HFF-Myc (cell line): Measurements from ENCODE around the gene CNRIP1.
A peak's percentile ranks its signal among the peaks of the same experiment; 100 is the strongest.

ENCODE experiments used
- DNase-seq: peaks from one replicate; pipeline ENCODE4 v3.0.0-alpha.2; 2011; ENCODE audit warnings: low read depth; ENCODE audit errors: extremely low read depth
- H3K4me3 ChIP-seq: replicated peaks from 2 replicates; pipeline ENCODE4 v1.5.1; 2011; ENCODE audit warnings: low read depth, mild to moderate bottlenecking, control low read depth, low read length
- TF ChIP-seq, protein P1 (sequence below): IDR thresholded peaks from 2 replicates; pipeline ENCODE4 v1.5.1; 2012; ENCODE audit warnings: mild to moderate bottlenecking, low read depth, low read length, control low read depth; ENCODE audit errors: missing control alignments

Gene CNRIP1

DNA sequence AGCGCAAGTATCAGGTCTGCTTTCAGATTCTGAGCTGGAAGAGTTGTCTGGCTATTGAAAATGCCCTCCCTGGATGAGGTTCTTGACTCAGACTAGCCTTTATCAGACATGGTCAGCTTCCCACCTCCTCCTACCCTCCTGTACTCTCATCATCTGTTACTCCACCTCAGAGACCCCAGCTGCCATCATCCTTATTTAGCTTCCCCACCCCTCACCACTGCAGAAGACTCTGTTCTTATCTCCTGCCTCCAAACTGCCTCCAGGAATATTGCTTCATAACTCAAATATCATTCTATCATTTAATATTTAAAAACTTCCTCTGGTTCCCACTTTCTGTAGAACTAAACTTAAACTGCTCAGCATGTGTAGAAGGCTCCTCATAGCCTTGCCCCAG is 36.3 kb downstream of the CNRIP1 start:
- H3K4me3 ChIP-seq: no peak overlapping the region
- no peak for DNase-seq
- TF ChIP-seq, protein P1, sequence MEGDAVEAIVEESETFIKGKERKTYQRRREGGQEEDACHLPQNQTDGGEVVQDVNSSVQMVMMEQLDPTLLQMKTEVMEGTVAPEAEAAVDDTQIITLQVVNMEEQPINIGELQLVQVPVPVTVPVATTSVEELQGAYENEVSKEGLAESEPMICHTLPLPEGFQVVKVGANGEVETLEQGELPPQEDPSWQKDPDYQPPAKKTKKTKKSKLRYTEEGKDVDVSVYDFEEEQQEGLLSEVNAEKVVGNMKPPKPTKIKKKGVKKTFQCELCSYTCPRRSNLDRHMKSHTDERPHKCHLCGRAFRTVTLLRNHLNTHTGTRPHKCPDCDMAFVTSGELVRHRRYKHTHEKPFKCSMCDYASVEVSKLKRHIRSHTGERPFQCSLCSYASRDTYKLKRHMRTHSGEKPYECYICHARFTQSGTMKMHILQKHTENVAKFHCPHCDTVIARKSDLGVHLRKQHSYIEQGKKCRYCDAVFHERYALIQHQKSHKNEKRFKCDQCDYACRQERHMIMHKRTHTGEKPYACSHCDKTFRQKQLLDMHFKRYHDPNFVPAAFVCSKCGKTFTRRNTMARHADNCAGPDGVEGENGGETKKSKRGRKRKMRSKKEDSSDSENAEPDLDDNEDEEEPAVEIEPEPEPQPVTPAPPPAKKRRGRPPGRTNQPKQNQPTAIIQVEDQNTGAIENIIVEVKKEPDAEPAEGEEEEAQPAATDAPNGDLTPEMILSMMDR: no peak

DNA sequence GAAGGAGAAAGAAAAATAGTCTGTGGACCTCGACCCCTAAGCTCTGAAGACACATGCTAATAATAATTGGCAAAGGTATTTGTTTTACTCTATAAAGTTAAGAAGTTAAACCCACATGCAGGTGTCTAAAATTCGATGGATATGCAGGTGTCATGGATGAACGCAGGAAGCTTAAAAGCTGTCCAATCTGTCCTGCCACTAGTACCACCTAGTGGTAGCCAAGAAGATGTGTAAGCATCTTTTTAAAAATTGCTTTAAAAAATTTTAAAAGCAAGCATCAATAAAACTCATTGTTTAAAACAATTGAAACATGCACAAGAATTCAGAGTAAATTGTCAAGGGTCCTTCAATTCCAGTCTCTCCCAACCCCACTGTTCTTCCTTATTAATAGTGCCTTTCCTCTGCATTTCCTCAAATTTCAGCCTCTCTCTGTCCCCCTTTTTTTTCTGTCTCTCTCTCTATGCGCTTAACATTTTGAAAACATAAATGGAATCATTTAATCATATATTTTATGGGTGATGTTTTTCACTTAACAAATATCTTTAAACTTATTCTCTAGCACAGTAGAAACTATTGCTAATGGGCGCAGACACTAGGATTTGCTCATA is 36.8 kb downstream of the CNRIP1 start:
- no peak for DNase-seq
- no peak overlapping the region for H3K4me3 ChIP-seq
- TF ChIP-seq, protein P1: peak; percentile 73

DNA sequence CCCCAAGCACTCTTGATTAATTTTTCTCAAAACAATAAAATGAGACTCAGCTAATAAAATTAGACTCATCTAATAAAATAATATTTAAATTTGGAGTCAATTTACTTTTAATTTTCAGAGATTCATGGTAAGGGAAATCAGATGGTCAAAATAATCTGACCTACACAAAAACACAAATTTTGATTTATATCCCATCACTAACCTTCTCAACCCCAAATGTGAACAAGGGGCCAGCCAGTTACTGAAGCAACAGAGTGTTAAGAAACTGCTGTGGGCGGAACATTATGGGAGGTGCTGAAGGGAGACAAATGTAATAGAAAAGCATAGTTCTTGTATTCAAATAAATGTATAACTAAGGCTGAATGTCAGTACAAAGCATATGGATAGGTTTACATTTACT is 39.0 kb downstream of the CNRIP1 start:
- no peak overlapping the region for H3K4me3 ChIP-seq
- DNase-seq: no peak
- TF ChIP-seq, protein P1: no peak

DNA sequence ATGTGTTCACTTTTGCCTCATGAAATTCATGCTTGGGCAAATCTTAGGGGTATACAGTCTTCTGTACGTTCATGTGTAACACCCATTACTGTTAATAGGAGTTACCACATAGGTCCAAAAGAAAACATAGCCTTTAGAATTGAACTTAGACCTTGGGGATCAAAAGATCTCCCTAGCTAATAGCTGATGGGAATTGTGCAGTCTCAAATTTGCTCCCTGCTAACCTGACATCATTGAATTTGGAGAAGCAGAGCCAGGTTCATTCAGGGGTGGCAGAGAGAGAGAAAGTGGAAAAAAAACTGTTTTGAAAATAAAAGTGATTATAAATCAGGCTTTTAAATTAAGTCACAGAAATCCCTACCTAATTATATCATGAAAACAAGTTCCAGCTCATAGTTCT is 39.4 kb downstream of the CNRIP1 start:
- no peak overlapping the region for H3K4me3 ChIP-seq
- TF ChIP-seq, protein P1: no peak
- no peak for DNase-seq

DNA sequence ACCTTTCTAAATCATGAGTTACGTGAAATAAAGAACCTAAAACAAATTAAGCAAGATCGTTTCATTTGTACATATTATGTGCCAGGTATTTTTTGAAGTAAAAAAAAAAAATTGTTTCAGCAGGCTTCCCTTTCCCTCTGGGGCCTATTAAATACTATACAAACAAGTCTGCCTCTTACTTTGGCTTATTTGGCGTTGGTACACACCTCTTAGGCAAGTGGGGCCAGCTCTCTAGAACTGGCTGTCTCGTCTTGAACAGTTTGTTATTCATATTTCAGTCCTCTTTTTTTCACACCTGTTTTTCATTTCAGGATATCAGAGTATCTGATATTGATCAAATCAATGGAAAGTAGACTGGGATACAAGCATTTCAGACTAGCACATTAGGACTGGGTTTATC is 40.1 kb downstream of the CNRIP1 start:
- DNase-seq: no peak
- TF ChIP-seq, protein P1: no peak
- no peak overlapping the region for H3K4me3 ChIP-seq

DNA sequence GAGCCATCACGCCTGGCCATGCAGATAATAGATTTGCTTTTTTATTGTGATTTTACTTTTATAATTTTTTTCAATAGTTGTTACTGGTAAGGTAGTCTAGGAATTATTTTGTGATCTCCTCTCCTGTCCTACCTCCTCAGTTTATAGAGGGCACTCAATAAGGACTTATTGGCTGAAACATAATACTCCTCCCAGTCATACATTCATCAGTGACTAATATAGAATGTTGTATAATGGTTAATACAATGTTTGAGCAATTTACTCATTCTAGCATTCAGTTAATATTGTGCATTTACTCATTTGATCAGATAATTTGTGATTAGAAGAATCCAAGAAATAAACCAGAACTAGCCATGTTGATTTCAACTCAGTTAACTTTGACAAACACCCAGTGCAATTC is 41.6 kb downstream of the CNRIP1 start:
- H3K4me3 ChIP-seq: no peak overlapping the region
- no peak for DNase-seq
- TF ChIP-seq, protein P1: no peak

DNA sequence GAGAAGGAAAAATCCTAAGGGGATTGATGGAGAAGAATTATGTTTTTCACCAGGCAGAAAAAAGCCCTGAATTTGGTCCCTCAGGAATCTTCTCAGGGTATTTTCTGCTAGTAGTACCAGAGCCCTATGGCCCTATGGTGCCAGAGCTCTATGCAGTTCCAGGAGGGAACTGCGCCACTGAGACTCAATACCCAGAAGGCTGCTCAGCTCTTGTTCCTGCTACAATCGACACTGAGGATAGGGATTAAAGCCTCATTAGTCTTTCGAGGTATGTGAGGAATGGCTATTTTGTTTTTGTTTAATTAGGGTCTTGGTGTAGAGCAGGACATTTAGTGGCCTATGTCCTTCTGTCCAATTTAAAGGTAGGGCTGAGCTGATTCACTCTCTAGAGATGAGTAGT is 45.7 kb downstream of the CNRIP1 start:
- TF ChIP-seq, protein P1: no peak
- DNase-seq: no peak
- no peak overlapping the region for H3K4me3 ChIP-seq
